Transverse colon (tissue), 4 donors: Measurements from ENCODE around the gene SLC12A7. TPM values are rescaled to one million over a fixed set of nuclear protein-coding genes. Genes with fewer than 3 reads are reported as not detected.

Experiments used
- DNase-seq: peaks from one replicate; pipeline ENCODE4 v3.0.0-alpha.2; 2019
- H3K27ac ChIP-seq, 4 donors: fragments of 200-600 bp; sonication (generic); 2 replicates each; pipeline ENCODE4 v1.5.1; 2016 to 2018; ENCODE audit warnings: inconsistent platforms in 4 of 4
- H3K27me3 ChIP-seq: fragments of 200-600 bp; sonication (generic); 2 replicates; pipeline ENCODE4 v1.5.1; 2017; ENCODE audit warnings: inconsistent platforms
- H3K36me3 ChIP-seq, 4 donors: fragments of 200-600 bp; sonication (generic); 2 replicates each; pipeline ENCODE4 v1.5.1; 2017 to 2019; ENCODE audit warnings: inconsistent platforms in 4 of 4
- H3K4me1 ChIP-seq, 4 donors: fragments of 200-600 bp; sonication (generic); 2 replicates each; pipeline ENCODE4 v1.5.1; 2017 to 2020; ENCODE audit warnings: inconsistent platforms in 4 of 4
- H3K4me3 ChIP-seq, 4 donors: fragments of 200-600 bp; sonication (generic); 1 replicate in 1 of 4; 2 replicates in 3 of 4; pipeline versions ENCODE4 v1.5.1 to v1.6.1; 2017 to 2019; ENCODE audit warnings: inconsistent platforms in 4 of 4
- H3K9me3 ChIP-seq, 2 donors: fragments of 200-600 bp; sonication (generic); 2 replicates each; pipeline ENCODE4 v1.5.1; 2017 to 2019; ENCODE audit warnings: inconsistent platforms in 2 of 2
- CTCF ChIP-seq, 5 experiments: fragments of 200-600 bp in 3 of 5; fragments of 450-650 bp in 2 of 5; sonication (generic) in 3 of 5; IDR thresholded peaks; 1 replicate in 2 of 5; 2 replicates in 3 of 5; pipeline ENCODE4 v1.5.1; 2016 to 2017; ENCODE audit warnings: antibody characterized with exemption in 5 of 5, inconsistent platforms in 3 of 5, mild to moderate bottlenecking in 2 of 5, moderate library complexity in 1 of 5
- EP300 ChIP-seq: sonication (generic); formaldehyde crosslinking; IDR thresholded peaks from one replicate; pipeline ENCODE4 v1.6.1; 2017; ENCODE audit warnings: antibody characterized with exemption, low read depth
- POLR2A ChIP-seq: fragments of 450-650 bp; IDR thresholded peaks from one replicate; pipeline ENCODE4 v1.6.1; 2016; ENCODE audit warnings: antibody characterized with exemption, mild to moderate bottlenecking, moderate library complexity
- POLR2AphosphoS5 ChIP-seq, 3 donors: sonication (generic); formaldehyde crosslinking; IDR thresholded peaks; one replicate each; pipeline ENCODE4 v1.6.1; 2016; ENCODE audit warnings: antibody characterized with exemption in 3 of 3
- WGBS, 2 donors: methylation state at CpG; one replicate each; pipeline ENCODE4 v1.1.5; 2018; ENCODE audit warnings: low coverage in 1 of 2; 5-methylcytosine and 5-hydroxymethylcytosine counted together
- in situ Hi-C, 4 donors: fragments of 200-750 bp; cut with MboI; loops; one replicate each; pipeline versions ENCODE4 v1.15.0 to v1.15.1; 2017; ENCODE audit warnings: low sequenced_read_pairs in 3 of 4, low pct_ligation_motif_present in 1 of 4, low pct_unique_long_range_greater_than_20kb in 1 of 4
- intact Hi-C: fragments of 100-400 bp; cut with DNase I; formaldehyde crosslinking; loops from one replicate; pipeline ENCODE4 v1.15.1; 2023; ENCODE audit warnings: low total_unique reads
- total RNA-seq, 4 donors: library from RNA; depleted of rRNA; stranded (reverse); fragments of >200 nt; gene quantifications; one replicate each; pipeline ENCODE4 v1.1.0, GENCODE V29; 2016

Gene SLC12A7
- total RNA-seq, 4 donors from 2014 or later = 60.7 to 144 (median 61.4) TPM

- TF ChIP-seq EP300 (no peak), CTCF (IDR thresholded peaks at IDR 0.05) (no peak), POLR2A (no peak), POLR2AphosphoS5 (IDR thresholded peaks at IDR 0.05) (no peak)
- Histone ChIP-seq H3K27ac (no peak overlapping the region), H3K4me1 (no peaks in the 10 kb centered on the region), H3K27me3 (no peaks in the 10 kb centered on the region), H3K36me3 (peaks cover 0 to 11% (median 2%) of the 10 kb centered on the region in 4 donors), H3K9me3 (no peaks in the 10 kb centered on the region), H3K4me3 (no peak overlapping the region)
- DNase-seq = no peak
- in situ Hi-C loops (no loop called here), intact Hi-C loops (no loop called here)
- WGBS, 2 donors = 84 to 100% methylated on average over 1 to 12 of the region's 12 CpGs
Measured at GRCh38 chr5:1066676-1067075, 45.2 kb downstream of the SLC12A7 start.

GRCh38 chr5:1065891-1066650 is 45.8 kb downstream of the SLC12A7 start:
- intact Hi-C loops (no loop called here), in situ Hi-C loops (no loop called here)
- no peak for DNase-seq
- 89% methylated on average over 13 of the region's 16 CpGs; no CpG with 5 or more reads in 1 of the 2 donors for WGBS, 2 donors
- TF ChIP-seq POLR2A (no peak), CTCF (IDR thresholded peaks at IDR 0.05) (no peak), POLR2AphosphoS5 (IDR thresholded peaks at IDR 0.05) (no peak), EP300 (no peak)
- Histone ChIP-seq H3K4me1 (no peaks in the 10 kb centered on the region), H3K4me3 (no peak overlapping the region), H3K27ac (no peak overlapping the region), H3K36me3 (peaks cover 0 to 11% (median 2%) of the 10 kb centered on the region in 4 donors), H3K9me3 (no peaks in the 10 kb centered on the region), H3K27me3 (no peaks in the 10 kb centered on the region)

- TF ChIP-seq POLR2AphosphoS5 (IDR thresholded peaks at IDR 0.05) (no peak), POLR2A (no peak), CTCF (IDR thresholded peaks at IDR 0.05) (no peak), EP300 (no peak)
- no peak overlapping the region for H3K4me3 ChIP-seq
- peaks cover 0 to 11% (median 2%) of the 10 kb centered on the region in 4 donors for H3K36me3 ChIP-seq
- no peaks in the 10 kb centered on the region for H3K4me1 ChIP-seq
- H3K9me3 ChIP-seq = no peaks in the 10 kb centered on the region
- no peaks in the 10 kb centered on the region for H3K27me3 ChIP-seq
- no peak overlapping the region for H3K27ac ChIP-seq
- 92% methylated on average over 26 of the region's 26 CpGs; no CpG with 5 or more reads in 1 of the 2 donors for WGBS, 2 donors
- no peak for DNase-seq
- intact Hi-C loops (no loop called here), in situ Hi-C loops (no loop called here)
Measured at GRCh38 chr5:1065143-1065750, 46.6 kb downstream of the SLC12A7 start.

- H3K27me3 ChIP-seq = no peaks in the 10 kb centered on the region
- no peak overlapping the region for H3K4me3 ChIP-seq
- in situ Hi-C loops (no loop called here), intact Hi-C loops (no loop called here)
- DNase-seq = no peak
- 85 to 87% methylated on average over 31 to 49 of the region's 49 CpGs for WGBS, 2 donors
- no peaks in the 10 kb centered on the region for H3K9me3 ChIP-seq
- H3K27ac ChIP-seq = no peak overlapping the region
- no peaks in the 10 kb centered on the region for H3K4me1 ChIP-seq
- TF ChIP-seq POLR2AphosphoS5 (IDR thresholded peaks at IDR 0.05) (no peak), CTCF (IDR thresholded peaks at IDR 0.05) (no peak), POLR2A (no peak), EP300 (no peak)
- H3K36me3 ChIP-seq = peaks cover 0 to 11% (median 2%) of the 10 kb centered on the region in 4 donors
Measured at GRCh38 chr5:1064383-1065142, 47.3 kb downstream of the SLC12A7 start.
